IPS-11a (cell line): ENCODE measurements around the gene GYG1.

Source experiments
- H3K4me3 ChIP-seq: one replicate; pipeline ENCODE4 v1.5.1; 2013; ENCODE audit warnings: low read depth, low read length, control low read depth

The GYG1 gene

DNA sequence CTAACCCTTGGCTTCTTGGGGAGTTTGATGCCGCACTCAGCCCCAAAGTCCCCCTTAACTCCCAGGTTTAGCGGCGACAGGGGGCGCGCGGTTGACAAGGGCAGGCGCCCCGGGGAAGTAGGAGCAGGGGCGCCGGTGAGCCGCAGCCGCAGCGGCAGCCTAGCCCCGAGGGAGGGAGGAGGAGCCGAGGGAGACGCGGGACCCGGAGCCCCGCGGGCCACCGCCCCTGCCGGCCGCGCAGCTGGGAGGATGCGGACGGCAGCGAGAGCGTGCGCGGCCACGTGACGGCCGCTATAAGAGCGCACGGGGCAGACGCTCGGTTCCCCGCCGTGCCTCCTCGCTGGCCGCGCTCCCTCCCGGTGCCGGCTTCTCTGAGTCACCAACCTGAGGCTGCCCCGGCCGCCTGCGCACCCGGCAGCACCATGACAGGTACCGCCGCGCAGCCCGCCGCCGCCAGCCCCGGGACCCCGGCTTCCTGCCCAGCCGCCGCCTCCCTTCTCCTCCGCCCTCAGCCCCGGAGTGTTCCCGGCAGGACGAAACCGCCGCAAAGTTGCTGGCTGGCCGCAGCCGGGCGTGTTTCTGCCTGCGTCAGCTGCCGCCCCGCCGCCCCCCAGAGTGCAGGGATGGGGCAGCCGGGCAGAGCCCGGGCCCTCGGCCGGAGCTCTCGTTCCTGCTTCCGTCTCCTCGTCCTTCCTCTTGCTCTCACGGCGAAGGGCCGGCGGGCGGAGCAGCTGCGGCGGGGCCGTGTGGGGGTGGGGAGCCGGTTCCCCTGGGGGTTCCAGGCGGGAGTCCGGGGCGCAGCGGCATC is at the start of gene GYG1:
Gene GYG1, plus strand, starts transcription at position 322 of the 808 bp plus-strand sequence. Its CDS starts 101 bp downstream, at position 423.
- peak within 1 kb of the TSS; percentile 52 for H3K4me3 ChIP-seq

DNA sequence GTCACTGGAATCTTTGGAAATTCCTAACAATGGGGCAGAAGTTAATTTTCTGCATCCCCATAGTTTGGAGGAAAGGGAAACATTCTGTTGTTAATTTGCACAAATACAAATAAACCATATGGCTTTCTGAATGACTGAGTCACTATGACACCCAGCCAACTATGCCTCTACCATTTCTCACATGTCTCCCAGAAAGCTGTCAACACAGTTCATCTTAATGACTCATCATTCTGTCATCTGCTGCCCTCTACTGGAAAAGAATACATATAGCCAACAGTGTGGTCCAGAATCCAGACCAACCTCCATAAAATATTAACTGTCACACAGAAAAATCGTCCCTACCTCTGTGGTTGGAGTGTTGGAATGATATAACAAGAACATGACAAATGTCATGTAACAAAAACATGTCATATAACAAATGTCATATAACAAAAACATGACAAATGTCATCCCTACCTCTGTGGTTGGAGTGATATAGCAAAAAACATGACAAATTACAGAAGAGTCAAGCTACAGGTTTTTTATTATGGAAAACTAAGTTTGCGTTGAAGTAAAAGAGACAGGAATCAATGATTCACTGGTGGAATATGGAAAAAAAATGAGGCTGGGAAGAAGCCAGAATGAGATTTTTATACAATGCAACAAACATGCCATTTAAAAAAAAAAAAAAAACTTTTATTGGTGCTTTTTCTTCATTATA is 47.7 kb upstream of the GYG1 start:
- H3K4me3 ChIP-seq = no peak overlapping the region

DNA sequence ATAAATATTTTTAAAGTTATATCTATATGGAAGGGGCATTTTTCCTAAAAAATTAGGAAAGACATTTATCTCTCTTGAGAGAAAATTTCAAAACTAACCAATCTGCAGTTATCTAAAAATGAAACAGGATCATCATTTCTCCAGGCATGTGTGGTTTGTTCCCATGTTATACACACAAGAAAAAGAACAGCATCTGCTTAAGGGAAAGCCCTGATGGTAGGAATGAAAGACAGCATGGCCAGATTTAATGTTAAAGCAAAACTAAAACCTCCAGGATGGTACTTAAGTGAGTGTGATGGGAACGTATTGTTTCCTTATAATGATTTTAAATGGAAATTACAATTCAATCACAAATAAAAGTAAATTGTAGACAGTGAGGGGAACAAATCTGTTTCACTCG is 46.2 kb upstream of the GYG1 start:
- H3K4me3 ChIP-seq = no peak overlapping the region

DNA sequence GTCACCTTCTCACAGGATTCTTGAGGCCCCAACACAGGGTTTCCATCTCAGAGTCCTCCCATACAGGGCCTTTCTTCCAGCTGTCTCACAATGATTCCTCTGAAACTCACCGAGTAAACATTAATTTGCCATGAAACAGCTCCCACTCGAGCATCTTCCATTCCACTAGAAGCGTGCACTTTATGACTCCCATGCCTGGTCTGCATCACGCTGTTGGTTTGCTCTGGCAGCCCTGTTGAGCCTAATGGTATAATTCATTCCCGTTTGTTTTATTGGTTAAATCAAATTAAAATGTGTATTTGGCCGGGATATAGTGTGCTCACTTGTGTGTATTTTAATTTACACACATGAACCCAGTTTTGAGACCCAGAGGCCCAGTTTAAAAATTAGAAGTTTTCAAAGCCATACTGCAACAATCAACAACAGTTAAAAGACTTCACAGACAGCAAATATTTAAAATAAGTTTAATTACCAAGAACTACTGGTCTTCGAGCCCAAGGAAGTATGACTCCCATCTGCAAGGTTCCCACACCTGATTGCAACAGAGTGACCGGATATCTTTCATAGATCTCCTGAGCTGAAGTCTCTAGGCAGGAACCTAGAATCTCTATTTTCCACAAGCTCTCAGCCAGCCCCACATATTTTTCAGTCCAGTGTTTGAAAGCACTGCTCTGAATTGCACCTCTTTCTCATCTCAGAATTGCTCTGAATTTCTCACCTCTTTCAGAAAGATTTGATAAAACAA is 42.3 kb upstream of the GYG1 start:
- H3K4me3 ChIP-seq = no peak overlapping the region

DNA sequence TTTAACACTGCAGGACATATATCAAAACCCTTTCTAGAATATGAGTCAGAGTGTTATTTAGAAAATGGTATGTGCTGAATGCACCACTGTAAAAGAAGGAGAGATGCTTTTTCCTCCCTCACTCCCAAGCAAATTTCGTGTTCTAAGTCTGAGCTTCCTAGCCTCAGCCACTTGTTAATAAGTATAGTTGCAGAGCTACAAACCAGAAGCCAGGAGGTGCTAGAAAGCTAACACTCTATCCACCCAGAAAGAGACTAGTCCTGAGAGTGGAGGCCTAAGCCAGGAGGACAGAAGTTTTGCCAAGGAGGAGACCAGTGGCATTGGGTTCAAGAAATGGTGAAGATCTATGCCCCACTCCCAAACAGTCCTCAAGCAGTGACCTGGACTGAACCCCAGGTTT is 40.5 kb upstream of the GYG1 start:
- H3K4me3 ChIP-seq = no peak overlapping the region

DNA sequence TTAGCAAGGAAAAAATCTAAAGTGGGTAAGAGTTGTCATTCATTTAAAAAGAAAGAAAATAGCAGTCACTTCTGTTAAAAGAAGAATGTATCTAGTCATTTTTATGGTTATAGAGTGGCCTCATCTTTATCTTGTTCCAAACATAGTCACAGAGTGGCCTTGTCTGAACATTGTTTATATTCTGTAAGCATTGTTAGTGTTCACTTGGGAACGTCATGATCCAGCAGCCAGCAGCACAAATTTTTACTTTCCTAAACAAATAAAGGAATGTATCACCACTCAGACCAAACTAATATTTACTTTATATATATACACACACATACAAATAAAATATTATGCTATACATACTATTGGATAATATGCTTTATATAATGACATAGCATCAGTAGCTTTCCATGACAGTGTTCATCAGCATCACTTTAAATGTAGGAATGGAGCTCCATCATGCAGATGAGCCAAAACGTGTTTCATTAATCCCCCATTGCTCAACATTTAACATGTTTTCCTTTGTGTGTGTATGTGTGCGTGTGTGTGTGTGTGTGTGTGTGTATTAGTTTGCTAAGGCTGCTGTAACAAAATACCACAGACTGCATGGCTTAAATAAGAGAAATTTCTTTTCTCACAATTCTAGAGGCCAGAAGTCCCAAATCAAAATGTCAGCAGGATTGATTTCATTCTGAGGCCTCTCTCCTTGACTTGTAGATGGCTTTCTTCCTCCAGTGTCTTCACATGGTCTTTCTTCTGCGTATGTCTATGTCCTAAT is 39.6 kb upstream of the GYG1 start:
- H3K4me3 ChIP-seq = no peak overlapping the region

DNA sequence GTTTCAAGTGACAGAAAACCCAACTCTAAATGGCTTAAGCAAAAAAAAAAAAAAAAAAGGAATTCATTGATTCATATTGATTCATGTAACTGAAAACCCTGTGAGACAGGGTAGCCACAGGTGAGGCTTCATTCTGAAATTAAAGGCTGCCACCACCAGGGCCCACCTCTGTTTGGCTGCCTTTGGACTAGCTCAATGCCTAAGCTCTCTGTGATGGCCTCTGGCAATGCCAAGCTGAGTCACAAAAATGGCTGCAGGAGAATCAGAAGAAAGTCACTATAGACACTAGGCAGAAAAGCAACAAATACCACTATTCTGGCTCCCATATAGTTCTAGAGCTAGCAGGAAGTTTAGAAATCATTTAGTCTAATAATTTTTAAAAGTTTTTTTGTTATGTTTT is 38.2 kb upstream of the GYG1 start:
- no peak overlapping the region for H3K4me3 ChIP-seq

DNA sequence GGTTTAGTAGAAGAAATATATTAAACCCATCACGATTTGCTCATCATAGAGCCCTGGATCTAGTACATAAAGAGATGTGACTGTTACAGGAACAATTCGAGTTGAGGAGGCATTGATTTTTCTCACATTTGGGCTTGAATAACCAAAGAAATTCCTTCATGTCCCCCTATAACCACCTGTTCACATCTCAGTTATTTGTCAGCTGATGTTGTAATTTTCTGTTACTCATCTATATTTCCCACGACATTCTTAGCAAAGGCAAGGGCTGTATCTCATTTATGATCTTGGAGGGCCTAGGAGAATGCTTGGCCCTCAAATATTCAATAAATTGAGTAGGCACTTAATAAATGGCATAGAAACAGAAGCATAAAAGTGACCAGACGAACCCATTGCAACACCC is 36.4 kb upstream of the GYG1 start:
- no peak overlapping the region for H3K4me3 ChIP-seq

DNA sequence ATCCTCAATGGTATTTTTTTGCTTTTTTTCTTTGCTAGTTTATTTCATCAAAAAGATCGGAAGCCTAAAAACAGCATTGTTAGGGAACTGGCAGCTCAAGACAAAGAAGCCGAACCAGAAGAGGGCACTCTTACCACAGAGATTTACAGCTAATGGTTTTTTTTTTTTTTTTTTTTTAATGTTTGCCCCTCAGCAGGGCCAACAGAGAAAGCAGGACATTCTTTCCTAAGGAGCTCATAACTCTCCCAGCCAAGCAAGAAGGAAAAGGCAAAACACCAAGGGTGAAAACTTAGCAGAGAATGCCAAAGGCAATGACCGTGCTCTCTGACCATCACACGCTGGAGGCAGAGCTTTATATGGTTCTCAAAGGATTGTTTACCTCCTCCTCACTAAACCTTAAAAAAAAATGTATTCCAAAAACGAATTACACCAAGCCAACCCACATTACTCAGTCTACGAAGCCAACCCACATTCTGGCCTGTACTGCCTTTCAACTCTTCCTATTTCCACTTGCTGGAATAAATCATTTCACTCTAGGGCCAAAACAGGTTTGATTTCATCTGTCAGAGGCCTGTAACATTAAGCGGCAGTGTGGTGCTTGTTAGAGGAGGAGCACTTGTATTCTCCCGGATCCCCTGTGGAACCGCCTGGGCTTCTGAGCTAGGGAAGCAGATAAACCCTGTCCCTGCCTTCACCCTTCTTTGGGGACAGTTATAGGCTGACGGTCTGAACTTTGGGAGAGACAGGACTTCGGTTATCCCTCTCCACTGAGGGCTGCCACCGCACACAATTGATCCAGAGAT is 35.6 kb upstream of the GYG1 start:
- H3K4me3 ChIP-seq = no peak overlapping the region

DNA sequence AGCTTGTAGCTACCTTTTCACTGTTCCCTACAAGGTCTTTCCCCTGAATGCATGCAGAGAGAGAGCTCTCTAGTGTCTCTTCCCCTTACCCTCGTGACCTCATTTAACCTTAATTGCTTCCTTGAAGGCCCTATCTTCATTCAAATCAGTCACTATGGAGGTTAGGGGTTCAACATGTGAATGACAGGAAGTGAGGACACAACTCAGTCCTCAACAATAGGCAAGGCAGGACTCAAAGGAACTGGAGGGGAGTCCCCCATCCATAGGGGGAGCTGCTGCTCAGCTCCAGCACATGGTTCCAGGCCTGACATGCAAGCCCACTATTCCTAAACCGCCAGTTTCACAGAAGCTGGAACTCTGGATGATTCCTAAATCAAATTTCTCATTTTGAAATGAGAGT is 33.8 kb upstream of the GYG1 start:
- H3K4me3 ChIP-seq = no peak overlapping the region

DNA sequence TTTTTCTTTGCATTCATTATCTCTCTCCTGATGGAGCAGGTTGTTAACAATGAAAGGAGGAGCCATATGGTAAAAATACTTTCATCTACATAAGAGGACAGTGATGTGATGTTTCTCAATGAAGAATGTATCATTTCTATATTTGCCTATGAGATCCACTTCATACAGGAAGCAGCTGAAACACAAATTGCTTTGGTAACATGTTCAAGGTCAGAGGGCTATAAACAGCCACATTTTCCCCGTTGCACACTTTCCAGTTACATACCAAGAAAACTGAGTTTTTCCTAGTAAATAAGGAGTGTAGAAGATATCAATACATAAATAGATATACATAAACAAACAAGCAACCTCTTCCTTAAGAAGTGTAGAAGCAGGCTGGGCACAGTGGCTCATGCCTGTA is 32.6 kb upstream of the GYG1 start:
- H3K4me3 ChIP-seq = no peak overlapping the region

DNA sequence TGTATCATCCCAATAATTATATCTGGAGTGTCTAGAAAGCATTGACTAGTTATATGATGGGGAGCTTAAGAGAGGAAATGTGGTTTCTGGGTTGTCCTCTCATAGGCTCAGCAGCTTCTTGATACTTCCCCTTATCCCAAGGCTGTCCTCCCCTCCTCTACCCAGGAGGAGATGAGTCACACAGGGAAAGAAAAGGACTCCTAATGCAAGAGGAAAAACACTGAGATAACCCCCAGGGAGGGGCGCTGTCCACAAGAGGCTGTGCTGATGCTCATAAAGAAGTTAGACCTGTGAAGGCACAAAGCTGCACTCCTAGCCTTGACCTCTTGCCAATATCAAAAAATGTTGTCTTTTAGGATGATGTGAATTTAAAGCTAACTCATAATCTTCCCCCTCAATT is 28.8 kb upstream of the GYG1 start:
- H3K4me3 ChIP-seq = no peak overlapping the region

DNA sequence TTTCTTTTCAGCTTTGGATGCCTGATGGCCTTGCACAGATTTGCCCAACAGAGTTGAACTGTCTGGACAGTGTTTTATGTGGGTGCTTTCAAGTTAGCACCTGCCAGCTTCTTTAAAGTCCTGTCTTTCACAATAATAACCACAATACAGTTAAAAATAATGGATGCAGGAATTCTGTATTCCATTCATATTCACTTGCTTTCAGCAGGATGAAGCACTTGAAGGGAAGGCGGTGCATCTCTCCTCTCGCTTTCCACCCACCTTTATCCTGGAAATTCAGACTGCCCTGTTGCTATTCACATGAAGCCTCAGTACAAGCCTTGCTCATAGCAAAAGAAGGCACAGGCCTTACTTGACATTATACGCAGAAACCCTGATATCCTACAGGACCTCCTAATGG is 26.5 kb upstream of the GYG1 start:
- H3K4me3 ChIP-seq = no peak overlapping the region

DNA sequence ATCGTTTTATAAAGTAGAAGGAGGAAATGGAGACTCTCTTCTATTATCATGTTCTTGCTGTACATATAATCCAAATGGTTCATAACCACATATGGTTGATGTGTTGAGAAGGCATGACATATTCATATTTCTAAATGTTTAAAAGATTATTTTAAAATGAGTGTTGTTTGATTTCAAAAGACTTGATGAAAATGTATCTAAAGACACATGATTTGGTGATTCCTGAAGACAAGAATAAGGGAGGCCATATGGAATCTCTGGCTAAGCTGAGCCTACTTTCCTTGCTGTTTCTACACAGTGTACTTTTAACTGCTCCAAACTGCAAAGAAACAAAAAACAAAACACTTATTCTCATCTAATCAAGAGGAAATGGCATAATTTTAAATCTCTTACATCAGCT is 23.0 kb upstream of the GYG1 start:
- H3K4me3 ChIP-seq = no peak overlapping the region

DNA sequence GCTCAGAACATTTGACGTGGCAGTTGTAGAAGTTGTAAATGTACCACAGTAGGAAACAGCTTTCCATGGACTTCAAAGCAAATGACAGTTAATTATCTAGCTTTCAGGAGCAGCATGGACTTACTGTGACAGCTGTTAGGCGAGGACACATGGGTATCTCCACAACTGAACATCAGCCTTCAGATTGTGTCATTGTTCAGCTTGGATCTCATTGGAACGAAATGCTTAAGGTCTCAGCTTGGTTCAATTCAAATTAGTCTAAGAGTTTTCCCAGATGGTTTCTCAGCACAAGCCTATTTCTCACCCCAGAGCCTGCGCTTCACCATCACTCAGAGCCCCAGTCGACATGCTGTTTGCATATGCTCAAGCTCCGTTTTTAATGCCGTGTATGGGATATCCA is 21.1 kb upstream of the GYG1 start:
- no peak overlapping the region for H3K4me3 ChIP-seq

DNA sequence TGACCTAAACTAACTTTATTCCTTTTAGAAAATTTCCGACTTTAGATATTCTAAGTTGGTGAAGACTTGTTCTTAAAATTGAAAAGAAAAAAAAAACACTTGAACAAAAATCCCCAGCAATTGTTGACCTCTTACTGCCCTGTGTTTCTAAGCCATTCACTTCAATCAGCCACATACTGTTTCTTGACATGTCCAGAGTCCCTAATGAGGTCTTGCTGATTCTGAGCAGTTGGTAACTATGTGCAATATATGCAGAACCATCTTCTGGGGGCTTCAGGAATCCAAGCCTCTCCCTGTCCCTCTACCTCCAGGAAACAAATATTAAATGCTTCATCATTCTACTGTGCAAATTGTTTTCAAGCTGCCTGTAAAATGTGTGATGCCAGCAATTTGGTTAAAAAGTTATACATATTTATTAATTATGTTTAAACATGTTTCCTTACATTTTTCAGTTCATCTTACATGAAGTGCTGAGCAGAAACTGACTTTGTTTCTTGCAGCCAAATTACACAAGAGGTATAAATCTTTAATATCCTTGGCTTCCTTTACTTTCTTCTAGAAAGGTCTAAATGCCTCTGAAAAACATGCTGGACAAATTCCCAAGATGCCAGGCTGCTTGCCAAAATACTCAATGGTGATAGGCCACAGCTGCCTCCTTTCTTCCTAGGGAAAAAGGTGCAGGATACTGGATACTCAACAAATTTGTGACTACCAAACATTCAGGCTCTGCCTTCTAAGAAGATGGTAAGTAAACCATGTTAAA is 19.8 kb upstream of the GYG1 start:
- no peak overlapping the region for H3K4me3 ChIP-seq

DNA sequence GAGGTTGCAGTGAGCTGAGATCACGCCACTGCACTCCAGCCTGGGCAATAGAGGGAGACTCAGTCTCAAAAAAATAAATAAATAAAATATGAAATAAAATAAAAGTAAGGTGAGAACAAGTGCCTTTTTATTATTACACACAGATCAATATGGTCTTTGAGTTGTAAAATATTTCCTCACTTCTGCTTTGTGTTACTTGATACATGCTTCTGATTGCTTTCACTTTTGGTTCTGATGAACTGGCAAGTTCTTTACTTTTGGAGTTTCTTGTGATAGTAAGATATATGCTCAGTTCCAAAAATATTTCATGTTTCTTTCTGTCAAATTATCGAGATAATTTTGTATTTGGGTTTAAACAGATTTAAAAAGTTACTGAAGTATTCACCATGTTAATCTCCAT is 16.6 kb upstream of the GYG1 start:
- H3K4me3 ChIP-seq = no peak overlapping the region

DNA sequence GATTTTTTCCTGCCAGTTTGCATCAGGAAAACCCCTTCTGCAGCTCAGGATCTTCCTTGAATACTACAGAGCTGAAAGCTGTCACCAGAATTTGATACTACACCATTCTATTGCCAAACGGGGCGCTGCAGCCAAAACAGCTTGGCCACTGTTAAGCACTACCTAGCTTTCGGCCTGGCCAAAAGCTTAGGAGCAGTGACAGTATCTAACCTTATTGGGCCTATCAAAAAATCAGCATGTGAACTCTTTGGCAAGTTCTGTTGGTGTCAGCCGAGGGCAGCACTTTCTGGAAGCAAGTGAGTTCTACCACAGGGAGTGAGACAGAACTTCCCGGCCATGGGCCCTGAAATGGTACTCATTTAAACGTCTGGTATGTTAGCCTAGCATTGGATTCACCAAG is 16.1 kb upstream of the GYG1 start:
- no peak overlapping the region for H3K4me3 ChIP-seq

DNA sequence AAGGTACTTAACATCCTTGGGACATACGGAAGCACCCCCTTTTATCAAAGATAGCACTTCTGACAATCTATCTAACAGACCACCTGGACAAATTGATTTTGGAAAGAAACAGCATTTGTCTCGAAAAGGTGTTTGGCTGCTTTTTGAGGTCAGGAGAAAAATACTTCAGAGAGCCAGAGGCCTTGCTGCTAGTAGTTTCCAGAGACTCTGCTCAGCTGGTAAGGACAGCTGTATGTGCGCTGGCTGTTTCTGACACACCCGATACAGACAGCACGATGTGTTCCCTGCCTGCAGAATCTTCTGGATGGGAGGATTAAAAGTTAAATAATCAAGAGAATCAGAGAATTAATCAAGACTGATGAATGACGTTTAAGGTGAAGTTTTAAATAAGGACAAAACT is 15.6 kb upstream of the GYG1 start:
- no peak overlapping the region for H3K4me3 ChIP-seq

DNA sequence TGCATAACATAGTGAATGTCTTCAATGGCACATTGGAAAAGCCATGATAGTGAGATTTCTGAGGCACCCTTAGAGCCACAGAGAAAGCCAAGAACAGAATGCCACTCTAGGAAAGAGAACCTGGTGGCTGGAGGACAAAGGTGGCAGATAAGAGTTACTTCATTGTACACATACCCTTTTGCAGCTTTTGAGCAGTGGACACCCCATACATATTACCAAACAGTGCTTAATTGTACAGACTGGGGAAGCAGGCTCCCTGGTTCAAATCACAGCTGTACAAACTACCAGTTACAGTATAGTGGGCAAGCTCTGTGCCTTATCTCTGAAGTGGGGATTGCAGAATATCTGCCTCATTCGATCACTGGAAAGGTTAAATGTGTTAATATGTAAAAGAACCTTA is 10.1 kb upstream of the GYG1 start:
- no peak overlapping the region for H3K4me3 ChIP-seq
